ENCODE measurements around the gene LMF1. TPM values are rescaled to one million over a fixed set of nuclear protein-coding genes. Genes with fewer than 3 reads are reported as not detected.
"Not testable (repeated sequence)": the region's sequence is repeated elsewhere in the genome, so short reads cannot be mapped to it uniquely, and the experiment has no call there.

LMF1 gene
- total and polyA plus RNA-seq, 5 donors from 2014 or later = 9.9 to 40.0 (median 12.4) TPM

GRCh38 chr16:947922-948303, 22.9 kb downstream of the LMF1 start:
- not testable (repeated sequence) for H3K4me3 ChIP-seq (ENCODE audit: low read depth, low read length); H3K27ac ChIP-seq (ENCODE audit: insufficient read depth, low read length, poor library complexity, severe bottlenecking); H3K4me3 Mint-ChIP-seq; H3K4me1 Mint-ChIP-seq; H3K27me3 ChIP-seq (ENCODE audit: control insufficient read depth, insufficient read depth, low read length); DNase-seq; ATAC-seq (ENCODE audit: low read depth in 2 of 2); H3K27ac Mint-ChIP-seq; H3K4me1 ChIP-seq (ENCODE audit: control insufficient read depth, insufficient read depth, low read length, poor library complexity, severe bottlenecking); H3K27me3 Mint-ChIP-seq; H3K9me3 ChIP-seq (ENCODE audit: control insufficient read depth in 2 of 2, low read length in 2 of 2)
- peaks cover 35% of the 10 kb centered on the region for H3K36me3 ChIP-seq (ENCODE audit: control insufficient read depth, insufficient read depth, low read length)
- peaks cover 35% of the 10 kb centered on the region for H3K36me3 Mint-ChIP-seq
- peaks cover 0 to 11% (median 3%) of the 10 kb centered on the region in 7 donors for H3K9me3 Mint-ChIP-seq

- Histone ChIP-seq H3K27me3 (ENCODE audit: control insufficient read depth, insufficient read depth, low read length) (no peaks in the 10 kb centered on the region), H3K36me3 (ENCODE audit: control insufficient read depth, insufficient read depth, low read length) (peaks cover 36% of the 10 kb centered on the region), H3K9me3 (ENCODE audit: control insufficient read depth in 2 of 2, low read length in 2 of 2) (peaks cover 4 to 6% of the 10 kb centered on the region in 2 experiments), H3K27ac (ENCODE audit: insufficient read depth, low read length, poor library complexity, severe bottlenecking) (no peak overlapping the region), H3K4me1 (ENCODE audit: control insufficient read depth, insufficient read depth, low read length, poor library complexity, severe bottlenecking) (no peaks in the 10 kb centered on the region), H3K4me3 (ENCODE audit: low read depth, low read length) (no peak overlapping the region)
- no peak overlapping the region for H3K4me3 Mint-ChIP-seq
- H3K27ac Mint-ChIP-seq = no peak overlapping the region
- H3K9me3 Mint-ChIP-seq = peaks cover 0 to 15% (median 7%) of the 10 kb centered on the region in 7 donors
- ATAC-seq (ENCODE audit: low read depth in 2 of 2) = no peak
- H3K36me3 Mint-ChIP-seq = peaks cover 37% of the 10 kb centered on the region
- H3K27me3 Mint-ChIP-seq = no peaks in the 10 kb centered on the region
- H3K4me1 Mint-ChIP-seq = peaks cover 0 to 6% (median 2%) of the 10 kb centered on the region in 4 donors
- no peak for DNase-seq
These were observed 23.4 kb downstream of the LMF1 start for GRCh38 chr16:947255-947921.

DNA sequence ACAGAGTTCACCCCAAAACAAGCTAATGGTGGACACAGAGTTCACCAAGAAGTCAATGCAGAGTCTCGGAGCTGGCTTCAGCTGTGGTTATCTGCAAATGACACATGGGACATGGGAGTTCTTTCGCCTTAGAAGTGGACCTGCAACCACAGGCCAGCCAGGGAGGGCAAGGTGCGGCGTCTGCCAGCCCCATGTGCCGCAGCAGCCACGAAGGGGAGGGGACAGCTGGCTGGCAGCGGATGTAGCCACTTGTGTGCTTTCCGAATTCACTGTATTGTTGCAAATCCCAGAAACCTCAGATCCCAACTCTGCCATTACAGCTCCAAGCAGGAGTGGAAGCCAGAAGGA, 24.8 kb downstream of the LMF1 start:
- Mint-ChIP-seq H3K27ac (peak overlapping the region in 1 of 3 donors; percentile 35), H3K36me3 (peaks cover 39% of the 10 kb centered on the region), H3K4me3 (no peak overlapping the region), H3K9me3 (peaks cover 0 to 25% (median 8%) of the 10 kb centered on the region in 7 donors), H3K27me3 (no peaks in the 10 kb centered on the region), H3K4me1 (peaks cover 0 to 5% (median 2%) of the 10 kb centered on the region in 4 donors)
- H3K9me3 ChIP-seq (ENCODE audit: control insufficient read depth in 2 of 2, low read length in 2 of 2) = peaks cover 14 to 16% of the 10 kb centered on the region in 2 experiments
- no peak overlapping the region for H3K27ac ChIP-seq (ENCODE audit: insufficient read depth, low read length, poor library complexity, severe bottlenecking)
- no peaks in the 10 kb centered on the region for H3K4me1 ChIP-seq (ENCODE audit: control insufficient read depth, insufficient read depth, low read length, poor library complexity, severe bottlenecking)
- H3K4me3 ChIP-seq (ENCODE audit: low read depth, low read length) = no peak overlapping the region
- peaks cover 29% of the 10 kb centered on the region for H3K36me3 ChIP-seq (ENCODE audit: control insufficient read depth, insufficient read depth, low read length)
- no peak for DNase-seq
- no peak for ATAC-seq (ENCODE audit: low read depth in 2 of 2)
- H3K27me3 ChIP-seq (ENCODE audit: control insufficient read depth, insufficient read depth, low read length) = no peaks in the 10 kb centered on the region

DNA sequence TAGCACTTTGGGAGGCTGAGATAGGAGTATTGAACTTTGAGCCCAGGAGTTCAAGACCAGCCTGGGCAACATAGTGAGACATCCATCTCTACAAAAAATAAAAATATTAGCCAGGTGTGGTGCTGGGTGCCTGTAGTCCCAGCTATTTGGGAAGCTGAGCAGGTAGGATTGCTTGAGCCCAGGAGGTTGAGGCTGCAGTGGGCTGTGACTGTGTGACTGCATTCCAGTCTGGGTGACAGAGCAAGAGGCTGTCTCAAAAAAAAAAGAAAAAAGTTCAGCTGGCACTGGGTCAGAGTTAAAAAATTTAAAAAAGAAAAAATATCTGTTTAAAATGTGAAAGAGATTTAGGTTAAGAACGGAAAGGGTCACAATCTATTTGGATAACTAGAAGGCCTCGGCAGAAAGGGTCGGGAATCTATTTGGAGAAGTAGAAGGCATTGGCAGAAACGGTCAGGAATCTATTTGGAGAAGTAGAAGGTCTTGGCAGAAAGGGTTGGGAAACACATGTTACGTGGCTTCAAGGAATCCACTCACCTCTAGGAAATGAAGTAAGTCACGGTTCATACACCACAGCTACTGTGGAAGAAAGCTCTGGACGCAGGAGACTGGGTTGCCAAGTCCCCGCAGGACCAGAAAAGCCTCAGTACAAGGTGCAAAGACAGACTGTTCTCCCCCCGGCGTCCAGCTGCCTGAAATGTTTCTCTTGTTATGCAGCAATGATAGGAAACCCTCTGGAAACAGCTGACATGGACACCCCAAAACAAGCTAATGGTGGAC, 25.3 kb downstream of the LMF1 start:
- H3K36me3 Mint-ChIP-seq = peaks cover 44% of the 10 kb centered on the region
- Histone ChIP-seq H3K9me3 (ENCODE audit: control insufficient read depth in 2 of 2, low read length in 2 of 2) (peaks cover 14 to 16% of the 10 kb centered on the region in 2 experiments), H3K36me3 (ENCODE audit: control insufficient read depth, insufficient read depth, low read length) (peaks cover 28% of the 10 kb centered on the region), H3K4me3 (ENCODE audit: low read depth, low read length) (no peak overlapping the region), H3K27ac (ENCODE audit: insufficient read depth, low read length, poor library complexity, severe bottlenecking) (no peak overlapping the region), H3K27me3 (ENCODE audit: control insufficient read depth, insufficient read depth, low read length) (no peaks in the 10 kb centered on the region), H3K4me1 (ENCODE audit: control insufficient read depth, insufficient read depth, low read length, poor library complexity, severe bottlenecking) (no peaks in the 10 kb centered on the region)
- no peaks in the 10 kb centered on the region for H3K27me3 Mint-ChIP-seq
- no peak overlapping the region for H3K4me3 Mint-ChIP-seq
- H3K4me1 Mint-ChIP-seq = peaks cover 0 to 5% (median 2%) of the 10 kb centered on the region in 4 donors
- DNase-seq = no peak
- H3K27ac Mint-ChIP-seq = no peak overlapping the region
- H3K9me3 Mint-ChIP-seq = peaks cover 0 to 25% (median 8%) of the 10 kb centered on the region in 7 donors
- no peak for ATAC-seq (ENCODE audit: low read depth in 2 of 2)

- Histone ChIP-seq H3K27me3 (ENCODE audit: control insufficient read depth, insufficient read depth, low read length) (no peaks in the 10 kb centered on the region), H3K4me3 (ENCODE audit: low read depth, low read length) (no peak overlapping the region), H3K4me1 (ENCODE audit: control insufficient read depth, insufficient read depth, low read length, poor library complexity, severe bottlenecking) (no peaks in the 10 kb centered on the region), H3K27ac (ENCODE audit: insufficient read depth, low read length, poor library complexity, severe bottlenecking) (no peak overlapping the region), H3K9me3 (ENCODE audit: control insufficient read depth in 2 of 2, low read length in 2 of 2) (peaks cover 14 to 16% of the 10 kb centered on the region in 2 experiments), H3K36me3 (ENCODE audit: control insufficient read depth, insufficient read depth, low read length) (peaks cover 28% of the 10 kb centered on the region)
- DNase-seq (no peak), ATAC-seq (ENCODE audit: low read depth in 2 of 2) (no peak)
- Mint-ChIP-seq H3K27me3 (no peaks in the 10 kb centered on the region), H3K27ac (no peak overlapping the region), H3K36me3 (peaks cover 52% of the 10 kb centered on the region), H3K9me3 (peaks cover 0 to 25% (median 8%) of the 10 kb centered on the region in 7 donors), H3K4me3 (no peak overlapping the region), H3K4me1 (peaks cover 0 to 5% (median 2%) of the 10 kb centered on the region in 4 donors)
These were observed 26.8 kb downstream of the LMF1 start for GRCh38 chr16:943971-944370.

DNA sequence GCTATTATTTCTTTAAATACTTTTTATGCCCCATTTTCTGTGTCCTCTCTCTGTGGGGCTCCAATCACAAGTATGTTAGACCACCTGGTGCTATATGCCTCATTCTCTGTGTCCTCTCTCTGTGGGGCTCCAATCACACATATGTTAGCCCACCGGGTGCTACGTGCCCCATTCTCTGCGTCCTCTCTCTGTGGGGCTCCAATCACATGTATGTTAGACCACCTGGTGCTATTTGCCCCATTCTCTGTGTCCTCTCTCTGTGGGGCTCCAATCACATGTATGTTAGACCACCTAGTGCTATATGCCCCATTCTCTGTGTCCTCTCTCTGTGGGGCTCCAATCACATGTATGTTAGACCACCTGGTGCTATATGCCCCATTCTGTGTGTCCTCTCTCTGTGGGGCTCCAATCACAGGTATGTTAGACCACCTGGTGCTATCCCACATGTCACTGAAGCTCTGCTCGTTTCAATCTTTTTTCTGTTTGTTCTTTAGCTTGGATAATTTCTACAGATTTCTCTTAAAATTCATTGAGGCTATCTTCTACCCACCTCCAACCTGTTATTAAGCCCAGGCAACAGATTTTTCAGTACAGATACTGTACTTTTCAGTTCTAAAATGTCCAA, 28.2 kb downstream of the LMF1 start:
- H3K4me3 ChIP-seq (ENCODE audit: low read depth, low read length) = no peak overlapping the region
- no peak overlapping the region for H3K4me3 Mint-ChIP-seq
- no peaks in the 10 kb centered on the region for H3K4me1 ChIP-seq (ENCODE audit: control insufficient read depth, insufficient read depth, low read length, poor library complexity, severe bottlenecking)
- DNase-seq (no peak), ATAC-seq (ENCODE audit: low read depth in 2 of 2) (no peak)
- H3K36me3 Mint-ChIP-seq = peaks cover 60% of the 10 kb centered on the region
- no peaks in the 10 kb centered on the region for H3K27me3 Mint-ChIP-seq
- H3K9me3 Mint-ChIP-seq = peaks cover 0 to 25% (median 8%) of the 10 kb centered on the region in 7 donors
- peaks cover 14 to 16% of the 10 kb centered on the region in 2 experiments for H3K9me3 ChIP-seq (ENCODE audit: control insufficient read depth in 2 of 2, low read length in 2 of 2)
- peaks cover 0 to 4% (median 3%) of the 10 kb centered on the region in 4 donors for H3K4me1 Mint-ChIP-seq
- H3K27ac Mint-ChIP-seq = no peak overlapping the region
- no peak overlapping the region for H3K27ac ChIP-seq (ENCODE audit: insufficient read depth, low read length, poor library complexity, severe bottlenecking)
- H3K27me3 ChIP-seq (ENCODE audit: control insufficient read depth, insufficient read depth, low read length) = no peaks in the 10 kb centered on the region
- peaks cover 28% of the 10 kb centered on the region for H3K36me3 ChIP-seq (ENCODE audit: control insufficient read depth, insufficient read depth, low read length)

GRCh38 chr16:939941-940340, 30.8 kb downstream of the LMF1 start:
- DNase-seq (no peak), ATAC-seq (ENCODE audit: low read depth in 2 of 2) (no peak)
- no peak overlapping the region for H3K27ac ChIP-seq (ENCODE audit: insufficient read depth, low read length, poor library complexity, severe bottlenecking)
- Mint-ChIP-seq H3K4me3 (no peak overlapping the region), H3K27ac (no peak overlapping the region), H3K9me3 (peaks cover 0 to 25% (median 8%) of the 10 kb centered on the region in 7 donors), H3K36me3 (peaks cover 48% of the 10 kb centered on the region), H3K27me3 (no peaks in the 10 kb centered on the region), H3K4me1 (peaks cover 4 to 18% (median 6%) of the 10 kb centered on the region in 4 donors)
- no peaks in the 10 kb centered on the region for H3K27me3 ChIP-seq (ENCODE audit: control insufficient read depth, insufficient read depth, low read length)
- no peak overlapping the region for H3K4me3 ChIP-seq (ENCODE audit: low read depth, low read length)
- peaks cover 9% of the 10 kb centered on the region for H3K36me3 ChIP-seq (ENCODE audit: control insufficient read depth, insufficient read depth, low read length)
- H3K4me1 ChIP-seq (ENCODE audit: control insufficient read depth, insufficient read depth, low read length, poor library complexity, severe bottlenecking) = no peaks in the 10 kb centered on the region
- H3K9me3 ChIP-seq (ENCODE audit: control insufficient read depth in 2 of 2, low read length in 2 of 2) = peaks cover 14 to 16% of the 10 kb centered on the region in 2 experiments
